ENCODE measurements around the gene NPLOC4. TPM values are rescaled to one million over a fixed set of nuclear protein-coding genes. Genes with fewer than 3 reads are reported as not detected.
A peak's percentile ranks its signal among the peaks of the same experiment; 100 is the strongest.

NPLOC4 gene
- total RNA-seq, 1 donor from 2014 or later = 44.1 TPM

DNA sequence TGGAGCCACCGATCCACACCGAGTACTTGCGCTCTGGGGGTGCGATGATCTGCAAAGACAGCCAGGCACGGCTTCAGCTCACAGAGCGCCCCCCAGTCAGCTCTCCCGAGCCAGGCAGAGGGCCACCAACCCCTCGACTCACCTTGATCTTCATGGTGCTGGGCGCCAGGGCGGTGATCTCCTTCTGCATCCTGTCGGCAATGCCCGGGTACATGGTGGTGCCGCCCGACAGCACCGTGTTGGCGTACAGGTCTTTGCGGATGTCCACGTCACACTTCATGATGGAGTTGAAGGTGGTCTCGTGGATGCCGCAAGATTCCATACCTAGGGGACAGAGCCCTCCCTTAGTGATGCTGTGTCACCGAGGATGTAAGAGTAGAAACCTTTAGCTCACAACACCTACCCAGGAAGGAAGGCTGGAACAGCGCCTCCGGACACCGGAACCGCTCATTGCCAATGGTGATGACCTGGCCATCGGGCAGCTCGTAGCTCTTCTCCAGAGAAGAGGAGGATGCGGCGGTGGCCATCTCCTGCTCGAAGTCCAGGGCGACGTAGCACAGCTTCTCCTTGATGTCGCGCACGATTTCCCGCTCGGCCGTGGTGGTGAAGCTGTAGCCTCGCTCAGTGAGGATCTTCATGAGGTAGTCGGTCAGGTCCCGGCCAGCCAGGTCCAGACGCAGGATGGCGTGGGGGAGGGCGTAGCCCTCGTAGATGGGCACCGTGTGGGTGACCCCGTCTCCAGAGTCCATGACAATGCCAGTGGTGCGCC is 125.9 kb downstream of the NPLOC4 start:
- H3K79me2 ChIP-seq (ENCODE audit: low read depth) = peaks cover 47% of the 10 kb centered on the region
- no peak for TF ChIP-seq EZH2 (IDR thresholded peaks at IDR 0.05)
- TF ChIP-seq, protein P1, sequence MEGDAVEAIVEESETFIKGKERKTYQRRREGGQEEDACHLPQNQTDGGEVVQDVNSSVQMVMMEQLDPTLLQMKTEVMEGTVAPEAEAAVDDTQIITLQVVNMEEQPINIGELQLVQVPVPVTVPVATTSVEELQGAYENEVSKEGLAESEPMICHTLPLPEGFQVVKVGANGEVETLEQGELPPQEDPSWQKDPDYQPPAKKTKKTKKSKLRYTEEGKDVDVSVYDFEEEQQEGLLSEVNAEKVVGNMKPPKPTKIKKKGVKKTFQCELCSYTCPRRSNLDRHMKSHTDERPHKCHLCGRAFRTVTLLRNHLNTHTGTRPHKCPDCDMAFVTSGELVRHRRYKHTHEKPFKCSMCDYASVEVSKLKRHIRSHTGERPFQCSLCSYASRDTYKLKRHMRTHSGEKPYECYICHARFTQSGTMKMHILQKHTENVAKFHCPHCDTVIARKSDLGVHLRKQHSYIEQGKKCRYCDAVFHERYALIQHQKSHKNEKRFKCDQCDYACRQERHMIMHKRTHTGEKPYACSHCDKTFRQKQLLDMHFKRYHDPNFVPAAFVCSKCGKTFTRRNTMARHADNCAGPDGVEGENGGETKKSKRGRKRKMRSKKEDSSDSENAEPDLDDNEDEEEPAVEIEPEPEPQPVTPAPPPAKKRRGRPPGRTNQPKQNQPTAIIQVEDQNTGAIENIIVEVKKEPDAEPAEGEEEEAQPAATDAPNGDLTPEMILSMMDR (IDR thresholded peaks at IDR 0.05) = no peak
- no peak for TF ChIP-seq EZH2phosphoT487 (IDR thresholded peaks at IDR 0.05)
- no peaks in the 10 kb centered on the region for H3K36me3 ChIP-seq
- peaks cover 41% of the 10 kb centered on the region for H3K4me1 Mint-ChIP-seq
- H3K27me3 Mint-ChIP-seq (ENCODE audit: insufficient read depth, low read depth) = peaks cover 45% of the 10 kb centered on the region
- H3K27ac ChIP-seq = no peak overlapping the region
- H3K27ac Mint-ChIP-seq = peak overlapping the region; percentile 96
- DNase-seq (ENCODE audit: low spot score) = no peak
- H3K9ac ChIP-seq = peak overlapping the region; percentile 93
- peak overlapping the region; percentile 98 for H3K4me3 Mint-ChIP-seq
- no peak overlapping the region for H2AFZ ChIP-seq (replicated peaks)
- H3K4me3 ChIP-seq = peak overlapping the region; percentile 98
- H3K27me3 ChIP-seq = peaks cover 19% of the 10 kb centered on the region
- H3K9me3 ChIP-seq (ENCODE audit: low read depth) = no peaks in the 10 kb centered on the region
- H3K36me3 Mint-ChIP-seq = peaks cover 39% of the 10 kb centered on the region
- peaks cover 47% of the 10 kb centered on the region for H4K20me1 ChIP-seq (ENCODE audit: low read depth)
- H3K9me3 Mint-ChIP-seq = peaks cover 10% of the 10 kb centered on the region
- H3F3A ChIP-seq (ENCODE audit: low read depth) = peaks cover 75% of the 10 kb centered on the region
- peak overlapping the region; percentile 97 for H3K4me2 ChIP-seq
- H3K4me1 ChIP-seq = peaks cover 23% of the 10 kb centered on the region

GRCh38 chr17:81509972-81510784 is 126.7 kb downstream of the NPLOC4 start:
- Mint-ChIP-seq H3K27ac (peak overlapping the region; percentile 75), H3K9me3 (peaks cover 10% of the 10 kb centered on the region), H3K4me1 (peaks cover 35% of the 10 kb centered on the region), H3K4me3 (peak overlapping the region; percentile 98), H3K27me3 (ENCODE audit: insufficient read depth, low read depth) (peaks cover 43% of the 10 kb centered on the region), H3K36me3 (peaks cover 39% of the 10 kb centered on the region)
- Histone ChIP-seq H3K9me3 (ENCODE audit: low read depth) (no peaks in the 10 kb centered on the region), H3K36me3 (no peaks in the 10 kb centered on the region), H3K27ac (no peak overlapping the region), H4K20me1 (ENCODE audit: low read depth) (peaks cover 42% of the 10 kb centered on the region), H3K4me2 (peak overlapping the region; percentile 97), H3F3A (ENCODE audit: low read depth) (peaks cover 69% of the 10 kb centered on the region), H3K4me3 (peak overlapping the region; percentile 98), H2AFZ (replicated peaks) (no peak overlapping the region), H3K9ac (no peak overlapping the region), H3K27me3 (peaks cover 13% of the 10 kb centered on the region), H3K79me2 (ENCODE audit: low read depth) (peaks cover 39% of the 10 kb centered on the region), H3K4me1 (peaks cover 18% of the 10 kb centered on the region)
- TF ChIP-seq EZH2 (IDR thresholded peaks at IDR 0.05) (no peak), EZH2phosphoT487 (IDR thresholded peaks at IDR 0.05) (no peak)
- TF ChIP-seq, protein P1 (IDR thresholded peaks at IDR 0.05) = no peak
- no peak for DNase-seq (ENCODE audit: low spot score)

DNA sequence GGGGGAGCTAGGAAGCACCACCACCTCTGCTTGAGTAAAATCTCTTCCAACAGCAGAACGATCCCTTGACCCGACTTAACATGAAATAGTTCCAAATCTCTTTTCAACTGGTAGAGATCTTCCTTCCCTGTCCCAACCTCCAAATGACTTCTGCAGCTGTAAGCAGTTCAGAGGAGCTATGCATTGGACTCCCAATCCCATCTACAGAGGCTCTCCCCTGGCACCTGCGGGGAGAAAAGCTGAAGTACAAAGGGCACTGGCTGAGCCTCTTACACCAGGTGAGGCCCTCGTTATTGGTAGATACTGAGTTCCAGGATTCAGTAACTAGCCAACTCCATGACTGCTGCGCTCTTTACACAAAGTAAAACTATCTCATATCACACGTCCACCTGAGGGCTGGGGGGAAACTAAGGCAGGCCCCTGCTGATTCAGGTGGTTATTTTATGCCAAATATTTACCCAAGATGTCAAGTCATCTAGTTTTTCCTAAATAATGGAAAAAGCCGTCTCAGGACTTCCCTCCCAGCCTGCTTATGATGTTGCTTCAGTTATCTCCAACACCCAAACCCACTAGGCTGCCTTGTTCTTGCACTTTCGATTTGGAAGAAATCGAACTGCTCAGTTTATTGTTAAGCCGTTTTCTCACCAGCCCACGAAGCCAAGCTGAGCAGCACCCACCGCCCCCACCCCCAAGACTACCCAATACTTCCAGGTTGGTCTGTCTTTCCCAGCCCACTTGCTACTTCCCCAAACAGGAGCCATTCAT is 127.5 kb downstream of the NPLOC4 start:
- Histone ChIP-seq H3K4me3 (peak overlapping the region; percentile 98), H2AFZ (replicated peaks) (no peak overlapping the region), H3K36me3 (no peaks in the 10 kb centered on the region), H3K4me1 (peaks cover 18% of the 10 kb centered on the region), H3K9ac (no peak overlapping the region), H3K79me2 (ENCODE audit: low read depth) (peaks cover 37% of the 10 kb centered on the region), H3K27ac (no peak overlapping the region), H4K20me1 (ENCODE audit: low read depth) (peaks cover 42% of the 10 kb centered on the region), H3K4me2 (peak overlapping the region; percentile 97), H3K9me3 (ENCODE audit: low read depth) (no peaks in the 10 kb centered on the region), H3K27me3 (peaks cover 11% of the 10 kb centered on the region), H3F3A (ENCODE audit: low read depth) (peaks cover 63% of the 10 kb centered on the region)
- Mint-ChIP-seq H3K36me3 (peaks cover 39% of the 10 kb centered on the region), H3K4me3 (peak overlapping the region; percentile 98), H3K27me3 (ENCODE audit: insufficient read depth, low read depth) (peaks cover 46% of the 10 kb centered on the region), H3K9me3 (peaks cover 10% of the 10 kb centered on the region), H3K27ac (peak overlapping the region; percentile 75), H3K4me1 (peaks cover 38% of the 10 kb centered on the region)
- DNase-seq (ENCODE audit: low spot score) = no peak
- TF ChIP-seq EZH2phosphoT487 (IDR thresholded peaks at IDR 0.05) (no peak), EZH2 (IDR thresholded peaks at IDR 0.05) (no peak)
- TF ChIP-seq, protein P1 (IDR thresholded peaks at IDR 0.05) = no peak

Measured in neural progenitor cell (in vitro differentiated cells).